ENCODE results near the gene NDUFV2. TPM values are rescaled to one million over a fixed set of nuclear protein-coding genes. Genes with fewer than 3 reads are reported as not detected.

Gene NDUFV2
- total and polyA plus RNA-seq, 2 donors = 168 to 212 TPM

GRCh38 chr18:9135081-9135911, 32.8 kb downstream of the NDUFV2 start:
- 69% methylated on average over 12 of the region's 12 CpGs for WGBS
- peak overlapping the region; percentile 85 to 94 for H3K4me3 ChIP-seq (ENCODE audit: low read length in 2 of 2)
- DNase-seq (ENCODE audit: low read depth in 6 of 9, low spot score in 9 of 9) = peak in 1 of 9 donors; percentile 19

GRCh38 chr18:9135912-9136314, 33.4 kb downstream of the NDUFV2 start:
- H3K4me1 ChIP-seq (ENCODE audit: control insufficient read depth in 2 of 2, insufficient read depth in 2 of 2, low read length in 2 of 2) = peaks cover 9 to 19% of the 10 kb centered on the region in 2 donors
- WGBS = under 1% methylated on average over 33 of the region's 33 CpGs

More at GRCh38 chr18:9135081-9135911, 32.8 kb downstream of the NDUFV2 start:
- peaks cover 9 to 19% of the 10 kb centered on the region in 2 donors for H3K4me1 ChIP-seq (ENCODE audit: control insufficient read depth in 2 of 2, insufficient read depth in 2 of 2, low read length in 2 of 2)
- H3K27me3 ChIP-seq (ENCODE audit: control insufficient read depth in 2 of 2, insufficient read depth in 1 of 2, low read length in 1 of 2) = no peaks in the 10 kb centered on the region
- H3K9me3 ChIP-seq (ENCODE audit: control insufficient read depth in 2 of 2, insufficient read depth in 1 of 2, low read length in 1 of 2) = no peaks in the 10 kb centered on the region
- peak overlapping the region; percentile 92 to 96 for H3K27ac ChIP-seq (ENCODE audit: low read depth in 1 of 2, low read length in 1 of 2)
- H3K36me3 ChIP-seq (ENCODE audit: control insufficient read depth in 2 of 2, insufficient read depth in 2 of 2, low read length in 1 of 2) = peaks cover 0 to 30% of the 10 kb centered on the region in 2 donors

GRCh38 chr18:9136315-9137155, 34.0 kb downstream of the NDUFV2 start, which contains the start of gene ANKRD12:
ANKRD12 (plus strand) TSS chr18:9136781; CDS start chr18:9182433, 45,652 bp downstream.
- H3K4me1 ChIP-seq (ENCODE audit: control insufficient read depth in 2 of 2, insufficient read depth in 2 of 2, low read length in 2 of 2) = peaks cover 9 to 19% of the 10 kb centered on the region in 2 donors
- H3K4me3 ChIP-seq (ENCODE audit: low read length in 2 of 2) = peak within 1 kb of the TSS; percentile 85 to 94
- under 1% methylated on average over 95 of the region's 95 CpGs for WGBS
- H3K36me3 ChIP-seq (ENCODE audit: control insufficient read depth in 2 of 2, insufficient read depth in 2 of 2, low read length in 1 of 2) = peaks cover 0 to 28% of the 10 kb centered on the region in 2 donors
- peak within 1 kb of the TSS; percentile 99 to 100 for H3K27ac ChIP-seq (ENCODE audit: low read depth in 1 of 2, low read length in 1 of 2)
- no peaks in the 10 kb centered on the region for H3K9me3 ChIP-seq (ENCODE audit: control insufficient read depth in 2 of 2, insufficient read depth in 1 of 2, low read length in 1 of 2)
- DNase-seq (ENCODE audit: low read depth in 6 of 9, low spot score in 9 of 9) = peak; percentile 91 to 98 (median 97)
- H3K27me3 ChIP-seq (ENCODE audit: control insufficient read depth in 2 of 2, insufficient read depth in 1 of 2, low read length in 1 of 2) = no peaks in the 10 kb centered on the region

More at GRCh38 chr18:9135912-9136314, 33.4 kb downstream of the NDUFV2 start:
- peak overlapping the region; percentile 92 to 96 for H3K27ac ChIP-seq (ENCODE audit: low read depth in 1 of 2, low read length in 1 of 2)
- no peaks in the 10 kb centered on the region for H3K27me3 ChIP-seq (ENCODE audit: control insufficient read depth in 2 of 2, insufficient read depth in 1 of 2, low read length in 1 of 2)
- H3K36me3 ChIP-seq (ENCODE audit: control insufficient read depth in 2 of 2, insufficient read depth in 2 of 2, low read length in 1 of 2) = peaks cover 0 to 30% of the 10 kb centered on the region in 2 donors
- H3K9me3 ChIP-seq (ENCODE audit: control insufficient read depth in 2 of 2, insufficient read depth in 1 of 2, low read length in 1 of 2) = no peaks in the 10 kb centered on the region
- H3K4me3 ChIP-seq (ENCODE audit: low read length in 2 of 2) = peak overlapping the region; percentile 85 to 94
- peak in 2 of 9 donors; percentile 47 to 48 for DNase-seq (ENCODE audit: low read depth in 6 of 9, low spot score in 9 of 9)

GRCh38 chr18:9137168-9138066, 34.9 kb downstream of the NDUFV2 start:
- Histone ChIP-seq H3K27me3 (ENCODE audit: control insufficient read depth in 2 of 2, insufficient read depth in 1 of 2, low read length in 1 of 2) (no peaks in the 10 kb centered on the region), H3K9me3 (ENCODE audit: control insufficient read depth in 2 of 2, insufficient read depth in 1 of 2, low read length in 1 of 2) (no peaks in the 10 kb centered on the region), H3K4me1 (ENCODE audit: control insufficient read depth in 2 of 2, insufficient read depth in 2 of 2, low read length in 2 of 2) (peaks cover 9 to 19% of the 10 kb centered on the region in 2 donors), H3K4me3 (ENCODE audit: low read length in 2 of 2) (peak overlapping the region; percentile 85 to 94), H3K27ac (ENCODE audit: low read depth in 1 of 2, low read length in 1 of 2) (peak overlapping the region; percentile 99 to 100), H3K36me3 (ENCODE audit: control insufficient read depth in 2 of 2, insufficient read depth in 2 of 2, low read length in 1 of 2) (peaks cover 0 to 19% of the 10 kb centered on the region in 2 donors)
- WGBS = under 1% methylated on average over 95 of the region's 95 CpGs
- peak; percentile 37 to 78 (median 57) for DNase-seq (ENCODE audit: low read depth in 6 of 9, low spot score in 9 of 9)

GRCh38 chr18:9139400-9140039, 37.0 kb downstream of the NDUFV2 start:
- no peak overlapping the region for H3K4me3 ChIP-seq (ENCODE audit: low read length in 2 of 2)
- WGBS = 69% methylated on average over 7 of the region's 7 CpGs
- no peak for DNase-seq (ENCODE audit: low read depth in 6 of 9, low spot score in 9 of 9)
- H3K9me3 ChIP-seq (ENCODE audit: control insufficient read depth in 2 of 2, insufficient read depth in 1 of 2, low read length in 1 of 2) = no peaks in the 10 kb centered on the region
- no peaks in the 10 kb centered on the region for H3K27me3 ChIP-seq (ENCODE audit: control insufficient read depth in 2 of 2, insufficient read depth in 1 of 2, low read length in 1 of 2)
- peaks cover 9 to 19% of the 10 kb centered on the region in 2 donors for H3K4me1 ChIP-seq (ENCODE audit: control insufficient read depth in 2 of 2, insufficient read depth in 2 of 2, low read length in 2 of 2)
- H3K36me3 ChIP-seq (ENCODE audit: control insufficient read depth in 2 of 2, insufficient read depth in 2 of 2, low read length in 1 of 2) = peaks cover 0 to 7% of the 10 kb centered on the region in 2 donors
- H3K27ac ChIP-seq (ENCODE audit: low read depth in 1 of 2, low read length in 1 of 2) = no peak overlapping the region

GRCh38 chr18:9140381-9140780, 37.9 kb downstream of the NDUFV2 start:
- Histone ChIP-seq H3K27me3 (ENCODE audit: control insufficient read depth in 2 of 2, insufficient read depth in 1 of 2, low read length in 1 of 2) (no peaks in the 10 kb centered on the region), H3K36me3 (ENCODE audit: control insufficient read depth in 2 of 2, insufficient read depth in 2 of 2, low read length in 1 of 2) (no peaks in the 10 kb centered on the region), H3K9me3 (ENCODE audit: control insufficient read depth in 2 of 2, insufficient read depth in 1 of 2, low read length in 1 of 2) (no peaks in the 10 kb centered on the region), H3K27ac (ENCODE audit: low read depth in 1 of 2, low read length in 1 of 2) (no peak overlapping the region), H3K4me3 (ENCODE audit: low read length in 2 of 2) (no peak overlapping the region), H3K4me1 (ENCODE audit: control insufficient read depth in 2 of 2, insufficient read depth in 2 of 2, low read length in 2 of 2) (peaks cover 9 to 14% of the 10 kb centered on the region in 2 donors)
- DNase-seq (ENCODE audit: low read depth in 6 of 9, low spot score in 9 of 9) = no peak
- WGBS = 68% methylated on average over 2 of the region's 2 CpGs

- no peak for DNase-seq (ENCODE audit: low read depth in 6 of 9, low spot score in 9 of 9)
- Histone ChIP-seq H3K4me3 (ENCODE audit: low read length in 2 of 2) (no peak overlapping the region), H3K27ac (ENCODE audit: low read depth in 1 of 2, low read length in 1 of 2) (no peak overlapping the region), H3K9me3 (ENCODE audit: control insufficient read depth in 2 of 2, insufficient read depth in 1 of 2, low read length in 1 of 2) (no peaks in the 10 kb centered on the region), H3K27me3 (ENCODE audit: control insufficient read depth in 2 of 2, insufficient read depth in 1 of 2, low read length in 1 of 2) (no peaks in the 10 kb centered on the region), H3K36me3 (ENCODE audit: control insufficient read depth in 2 of 2, insufficient read depth in 2 of 2, low read length in 1 of 2) (no peaks in the 10 kb centered on the region), H3K4me1 (ENCODE audit: control insufficient read depth in 2 of 2, insufficient read depth in 2 of 2, low read length in 2 of 2) (peaks cover 9% of the 10 kb centered on the region in 2 donors)
- WGBS = 97% methylated on average over 2 of the region's 2 CpGs
Measured at GRCh38 chr18:9140984-9141383, 38.5 kb downstream of the NDUFV2 start.

- no peaks in the 10 kb centered on the region for H3K27me3 ChIP-seq (ENCODE audit: control insufficient read depth in 2 of 2, insufficient read depth in 1 of 2, low read length in 1 of 2)
- no peaks in the 10 kb centered on the region for H3K36me3 ChIP-seq (ENCODE audit: control insufficient read depth in 2 of 2, insufficient read depth in 2 of 2, low read length in 1 of 2)
- H3K27ac ChIP-seq (ENCODE audit: low read depth in 1 of 2, low read length in 1 of 2) = no peak overlapping the region
- no peaks in the 10 kb centered on the region for H3K9me3 ChIP-seq (ENCODE audit: control insufficient read depth in 2 of 2, insufficient read depth in 1 of 2, low read length in 1 of 2)
- 100% methylated on average over 1 of the region's 1 CpG for WGBS
- peaks cover 0 to 2% of the 10 kb centered on the region in 2 donors for H3K4me1 ChIP-seq (ENCODE audit: control insufficient read depth in 2 of 2, insufficient read depth in 2 of 2, low read length in 2 of 2)
- DNase-seq (ENCODE audit: low read depth in 6 of 9, low spot score in 9 of 9) = no peak
- H3K4me3 ChIP-seq (ENCODE audit: low read length in 2 of 2) = no peak overlapping the region
Measured at GRCh38 chr18:9146224-9146623, 43.7 kb downstream of the NDUFV2 start.

Measured in thymus (tissue), 11 donors.